ENCODE results near the gene PSRC1. TPM values are rescaled to one million over a fixed set of nuclear protein-coding genes. Genes with fewer than 3 reads are reported as not detected.

Gene PSRC1
- total RNA-seq, 1 donor, result 5.4 TPM

GRCh38 chr1:109312978-109313775, 30.2 kb upstream of the PSRC1 start:
- Histone ChIP-seq H3K27ac (ENCODE audit: low read depth, low read length) (no peak overlapping the region), H3K4me1 (ENCODE audit: insufficient read depth, low read length) (peaks cover 3% of the 10 kb centered on the region), H3K4me2 (ENCODE audit: insufficient read depth, low read length) (no peak overlapping the region), H2AFZ (ENCODE audit: low read length) (no peak overlapping the region), H3K79me2 (ENCODE audit: insufficient read depth, low read length) (no peaks in the 10 kb centered on the region), H3K4me3 (ENCODE audit: insufficient read depth, low read length) (no peak overlapping the region), H3K27me3 (ENCODE audit: insufficient read depth, low read length) (no peaks in the 10 kb centered on the region), H3K9me3 (ENCODE audit: low read depth, low read length) (no peaks in the 10 kb centered on the region), H4K20me1 (ENCODE audit: insufficient read depth, low read length) (no peaks in the 10 kb centered on the region), H3K36me3 (ENCODE audit: insufficient read depth, low read length) (peaks cover 28% of the 10 kb centered on the region)
- no peak for DNase-seq (ENCODE audit: insufficient read length, low spot score, missing footprints)
- no peak for TF ChIP-seq CTCF (IDR thresholded peaks at IDR 0.05; ENCODE audit: extremely low read depth, low read depth, low read length)

- H2AFZ ChIP-seq (ENCODE audit: low read length), result no peak overlapping the region
- no peak overlapping the region for H3K27ac ChIP-seq (ENCODE audit: low read depth, low read length)
- no peak for DNase-seq (ENCODE audit: insufficient read length, low spot score, missing footprints)
- H3K4me3 ChIP-seq (ENCODE audit: insufficient read depth, low read length), result no peak overlapping the region
- TF ChIP-seq CTCF (IDR thresholded peaks at IDR 0.05; ENCODE audit: extremely low read depth, low read depth, low read length), result no peak
- H3K4me2 ChIP-seq (ENCODE audit: insufficient read depth, low read length), result no peak overlapping the region
- H4K20me1 ChIP-seq (ENCODE audit: insufficient read depth, low read length), result no peaks in the 10 kb centered on the region
- peaks cover 3% of the 10 kb centered on the region for H3K4me1 ChIP-seq (ENCODE audit: insufficient read depth, low read length)
- no peaks in the 10 kb centered on the region for H3K79me2 ChIP-seq (ENCODE audit: insufficient read depth, low read length)
- H3K9me3 ChIP-seq (ENCODE audit: low read depth, low read length), result no peaks in the 10 kb centered on the region
- H3K36me3 ChIP-seq (ENCODE audit: insufficient read depth, low read length), result peaks cover 26% of the 10 kb centered on the region
- no peaks in the 10 kb centered on the region for H3K27me3 ChIP-seq (ENCODE audit: insufficient read depth, low read length)
Observed at GRCh38 chr1:109312246-109312645, 29.3 kb upstream of the PSRC1 start.

- no peak overlapping the region for H3K27ac ChIP-seq (ENCODE audit: low read depth, low read length)
Observed at GRCh38 chr1:109309347-109309746, 26.4 kb upstream of the PSRC1 start.

More at GRCh38 chr1:109309347-109309746, 26.4 kb upstream of the PSRC1 start:
- peaks cover 19% of the 10 kb centered on the region for H3K36me3 ChIP-seq (ENCODE audit: insufficient read depth, low read length)
- H3K4me1 ChIP-seq (ENCODE audit: insufficient read depth, low read length), result no peaks in the 10 kb centered on the region
- no peaks in the 10 kb centered on the region for H4K20me1 ChIP-seq (ENCODE audit: insufficient read depth, low read length)
- H2AFZ ChIP-seq (ENCODE audit: low read length), result no peak overlapping the region
- no peaks in the 10 kb centered on the region for H3K79me2 ChIP-seq (ENCODE audit: insufficient read depth, low read length)
- H3K4me3 ChIP-seq (ENCODE audit: insufficient read depth, low read length), result no peak overlapping the region
- H3K4me2 ChIP-seq (ENCODE audit: insufficient read depth, low read length), result no peak overlapping the region
- no peak for DNase-seq (ENCODE audit: insufficient read length, low spot score, missing footprints)
- no peaks in the 10 kb centered on the region for H3K27me3 ChIP-seq (ENCODE audit: insufficient read depth, low read length)
- H3K9me3 ChIP-seq (ENCODE audit: low read depth, low read length), result no peaks in the 10 kb centered on the region
- no peak for TF ChIP-seq CTCF (IDR thresholded peaks at IDR 0.05; ENCODE audit: extremely low read depth, low read depth, low read length)
